Activated effector memory CD4-positive, alpha-beta T cell treated with Interleukin-2 at 50 U/mL for 16 hours (primary cell): ENCODE data around the gene RIPOR2.
"Not testable (repeated sequence)": the region's sequence is repeated elsewhere in the genome, so short reads cannot be mapped to it uniquely, and the experiment has no call there.

ENCODE experiments used
- DNase-seq: peaks from one replicate; pipeline ENCODE4 v3.0.0-alpha.2; 2020

Gene RIPOR2

GRCh38 chr6:24902782-24903181 lies 33.0 kb downstream of the RIPOR2 start:
- no peak for DNase-seq

- DNase-seq = no peak
Observed at GRCh38 chr6:24901698-24902328, 33.9 kb downstream of the RIPOR2 start.

GRCh38 chr6:24900917-24901697 lies 34.7 kb downstream of the RIPOR2 start:
- DNase-seq = no peak

- DNase-seq = no peak
Observed at GRCh38 chr6:24899997-24900325, 35.8 kb downstream of the RIPOR2 start.

- DNase-seq = no peak
Observed at GRCh38 chr6:24899136-24899996, 36.4 kb downstream of the RIPOR2 start.

- DNase-seq = no peak
Observed at GRCh38 chr6:24898676-24899075, 37.1 kb downstream of the RIPOR2 start.

- no peak for DNase-seq
Observed at GRCh38 chr6:24897186-24897585, 38.6 kb downstream of the RIPOR2 start.

GRCh38 chr6:24893342-24893850 lies 42.4 kb downstream of the RIPOR2 start:
- no peak for DNase-seq

GRCh38 chr6:24891004-24891403 lies 44.8 kb downstream of the RIPOR2 start:
- no peak for DNase-seq

- DNase-seq = no peak
Observed at GRCh38 chr6:24890471-24890870, 45.3 kb downstream of the RIPOR2 start.

- DNase-seq = no peak
Observed at GRCh38 chr6:24888715-24889370, 46.9 kb downstream of the RIPOR2 start.

GRCh38 chr6:24887545-24888140 lies 48.1 kb downstream of the RIPOR2 start:
- DNase-seq = no peak

GRCh38 chr6:24883618-24884017 lies 52.1 kb downstream of the RIPOR2 start:
- DNase-seq = no peak

- no peak for DNase-seq
Observed at GRCh38 chr6:24882835-24883555, 52.8 kb downstream of the RIPOR2 start.

GRCh38 chr6:24882295-24882694 lies 53.5 kb downstream of the RIPOR2 start:
- DNase-seq = no peak

GRCh38 chr6:24881376-24881775 lies 54.4 kb downstream of the RIPOR2 start:
- DNase-seq = no peak

GRCh38 chr6:24880451-24880850 lies 55.3 kb downstream of the RIPOR2 start:
- DNase-seq = no peak

- no peak for DNase-seq
Observed at GRCh38 chr6:24879351-24879750, 56.4 kb downstream of the RIPOR2 start.

- DNase-seq = not testable (repeated sequence)
Observed at GRCh38 chr6:24877747-24878146, 58.0 kb downstream of the RIPOR2 start.

GRCh38 chr6:24876499-24877465 lies 59.0 kb downstream of the RIPOR2 start:
- DNase-seq = no peak

- DNase-seq = no peak
Observed at GRCh38 chr6:24875534-24875901, 60.2 kb downstream of the RIPOR2 start.
